Adrenal gland (tissue), 12 donors: ENCODE results near the gene CEMIP2. TPM values are rescaled to one million over a fixed set of nuclear protein-coding genes. Genes with fewer than 3 reads are reported as not detected.

ENCODE experiments used
- DNase-seq, 7 donors: peaks; one replicate each; pipeline ENCODE4 v3.0.0-alpha.2; 2019 to 2020
- H3K27ac ChIP-seq, 5 donors: fragments of 200-600 bp; sonication (generic) in 4 of 5; 1 replicate in 3 of 5; 2 replicates in 2 of 5; pipeline versions ENCODE4 v1.5.1 to v1.8.0; 2016 to 2020; ENCODE audit warnings: mild to moderate bottlenecking in 1 of 5
- H3K27me3 ChIP-seq: fragments of 200-600 bp; 2 replicates; pipeline ENCODE4 v1.8.0; 2021
- H3K36me3 ChIP-seq, 2 donors: fragments of 200-600 bp; replicated peaks in 1 of 2; 1 replicate in 1 of 2; 2 replicates in 1 of 2; pipeline versions ENCODE4 v1.5.1 to v1.8.0; 2018 to 2022
- H3K4me1 ChIP-seq, 2 donors: fragments of 200-600 bp; replicated peaks in 1 of 2; 1 replicate in 1 of 2; 2 replicates in 1 of 2; pipeline versions ENCODE4 v1.5.1 to v1.8.0; 2018 to 2021
- H3K4me3 ChIP-seq, 4 donors: fragments of 200-600 bp; sonication (generic) in 3 of 4; one replicate each; pipeline ENCODE4 v1.5.1; 2016 to 2018
- H3K9me3 ChIP-seq, 3 donors: fragments of 200-600 bp; sonication (generic) in 1 of 3; replicated peaks in 1 of 3; 1 replicate in 2 of 3; 2 replicates in 1 of 3; pipeline versions ENCODE4 v1.5.1 to v1.8.0; 2016 to 2021
- POLR2A ChIP-seq, 2 donors: fragments of 450-650 bp; IDR thresholded peaks; one replicate each; pipeline ENCODE4 v1.6.1; 2017; ENCODE audit warnings: antibody characterized with exemption in 2 of 2, mild to moderate bottlenecking in 2 of 2, moderate library complexity in 1 of 2
- WGBS, 4 donors: extraction: QIAGEN DNeasy Blood & Tissue Kit in 2 of 4; methylation state at CpG; one replicate each; pipeline versions ENCODE4 v1.1.5 to v1.1.7; 2013 to 2017; 5-methylcytosine and 5-hydroxymethylcytosine counted together
- intact Hi-C, 2 donors: fragments of 100-400 bp; cut with DNase I; formaldehyde crosslinking; loops; one replicate each; pipeline versions ENCODE4 v1.14.1 to v1.15.0; 2022 to 2023
- polyA plus RNA-seq, 3 donors: library from polyadenylated mRNA; stranded (reverse); fragments of 200-250 nt in 2 of 3; fragments of 350-450 nt in 1 of 3; fragmentation: Illumina TruSeq in 1 of 3; extraction: RNeasy Lipid Tissue Mini Kit (QIAGEN cat#74804) in 1 of 3; gene quantifications; one replicate each; pipeline ENCODE4 v1.2.3, GENCODE V29; 2013 to 2014
- total RNA-seq, 9 donors: library from RNA; depleted of rRNA in 4 of 9; stranded (reverse); fragments of >200 nt in 4 of 9; fragments of 120-200 nt in 1 of 9; fragmentation: NEBNext Ultra II Directional in 1 of 9; extraction: Animal tissue kit (Norgen Biotek cat#: 25700) in 1 of 9; gene quantifications; one replicate each; pipeline versions ENCODE4 v1.1.0 to v1.2.4, GENCODE V29; 2013 to 2023
- TF ChIP-seq, protein P1 (sequence below), 6 experiments: fragments of 450-650 bp in 4 of 6; fragments of 200-600 bp in 2 of 6; sonication (generic) in 1 of 6; IDR thresholded peaks; 1 replicate in 5 of 6; 2 replicates in 1 of 6; pipeline versions ENCODE4 v1.5.1 to v1.8.0; 2016 to 2021; ENCODE audit warnings: antibody characterized with exemption in 6 of 6, mild to moderate bottlenecking in 2 of 6, moderate library complexity in 1 of 6
- donor health status: healthy with polysubstance abuse.
- donor health status: Bipolar disorder and iron deficiency.
- donor health status: DM: yes; HTN: yes; CAD: no.
- donor health status: DM: no; HTN: no; CAD: no.
- donor health status: DM: no; HTN: no; CAD: no.
- donor health status: DM: yes; HTN: yes; CAD: no.

The CEMIP2 gene
- total and polyA plus RNA-seq, 12 donors: 6.8 to 84.6 (median 24.0) TPM

DNA sequence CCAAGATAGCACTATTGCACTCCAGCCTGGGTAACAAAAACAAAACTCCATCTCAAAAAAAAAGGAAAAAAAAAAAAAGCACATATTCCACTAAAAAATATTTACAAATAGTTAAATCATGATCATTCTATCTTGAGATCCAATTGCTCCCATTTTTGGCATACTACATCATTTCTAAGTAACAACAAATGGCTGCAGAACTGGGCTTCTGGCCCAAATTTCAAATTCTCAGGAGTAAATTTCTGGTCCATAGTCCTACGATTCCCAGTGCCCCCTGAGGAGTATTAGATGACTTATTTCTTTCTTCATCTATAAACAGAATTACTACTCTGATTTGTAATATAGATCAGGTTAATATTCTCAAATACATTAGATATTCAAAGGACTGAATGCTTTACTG, 62.1 kb downstream of the CEMIP2 start:
- H3K27me3 ChIP-seq: no peaks in the 10 kb centered on the region
- DNase-seq: no peak
- WGBS, 4 donors: 67 to 97% (median 81%) methylated on average over 1 of the region's 1 CpG
- intact Hi-C loops: loop anchor here in 1 of 2 donors (10.0 kb wide), 3 partner anchors 59 to 91 kb away; partner anchors contain the start of gene CEMIP2
- H3K27ac ChIP-seq: no peak overlapping the region
- TF ChIP-seq, protein P1, sequence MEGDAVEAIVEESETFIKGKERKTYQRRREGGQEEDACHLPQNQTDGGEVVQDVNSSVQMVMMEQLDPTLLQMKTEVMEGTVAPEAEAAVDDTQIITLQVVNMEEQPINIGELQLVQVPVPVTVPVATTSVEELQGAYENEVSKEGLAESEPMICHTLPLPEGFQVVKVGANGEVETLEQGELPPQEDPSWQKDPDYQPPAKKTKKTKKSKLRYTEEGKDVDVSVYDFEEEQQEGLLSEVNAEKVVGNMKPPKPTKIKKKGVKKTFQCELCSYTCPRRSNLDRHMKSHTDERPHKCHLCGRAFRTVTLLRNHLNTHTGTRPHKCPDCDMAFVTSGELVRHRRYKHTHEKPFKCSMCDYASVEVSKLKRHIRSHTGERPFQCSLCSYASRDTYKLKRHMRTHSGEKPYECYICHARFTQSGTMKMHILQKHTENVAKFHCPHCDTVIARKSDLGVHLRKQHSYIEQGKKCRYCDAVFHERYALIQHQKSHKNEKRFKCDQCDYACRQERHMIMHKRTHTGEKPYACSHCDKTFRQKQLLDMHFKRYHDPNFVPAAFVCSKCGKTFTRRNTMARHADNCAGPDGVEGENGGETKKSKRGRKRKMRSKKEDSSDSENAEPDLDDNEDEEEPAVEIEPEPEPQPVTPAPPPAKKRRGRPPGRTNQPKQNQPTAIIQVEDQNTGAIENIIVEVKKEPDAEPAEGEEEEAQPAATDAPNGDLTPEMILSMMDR (IDR thresholded peaks at IDR 0.05): no peak
- TF ChIP-seq POLR2A (IDR thresholded peaks at IDR 0.05): no peak
- H3K9me3 ChIP-seq: no peaks in the 10 kb centered on the region
- H3K4me3 ChIP-seq: no peak overlapping the region
- H3K4me1 ChIP-seq: no peaks in the 10 kb centered on the region
- H3K36me3 ChIP-seq: peaks cover 0 to 27% of the 10 kb centered on the region in 2 donors

GRCh38 chr9:71704796-71705195, 63.5 kb downstream of the CEMIP2 start:
- Histone ChIP-seq H3K27me3 (no peaks in the 10 kb centered on the region), H3K36me3 (peaks cover 0 to 13% of the 10 kb centered on the region in 2 donors), H3K4me1 (no peaks in the 10 kb centered on the region), H3K9me3 (no peaks in the 10 kb centered on the region), H3K4me3 (no peak overlapping the region), H3K27ac (no peak overlapping the region)
- TF ChIP-seq, protein P1 (IDR thresholded peaks at IDR 0.05): no peak
- no peak for TF ChIP-seq POLR2A (IDR thresholded peaks at IDR 0.05)
- 90 to 96% (median 94%) methylated on average over 1 of the region's 1 CpG for WGBS, 4 donors
- intact Hi-C loops: loop anchor here in 1 of 2 donors (10.0 kb wide), 3 partner anchors 60 to 90 kb away; partner anchors contain the start of gene CEMIP2
- no peak for DNase-seq

DNA sequence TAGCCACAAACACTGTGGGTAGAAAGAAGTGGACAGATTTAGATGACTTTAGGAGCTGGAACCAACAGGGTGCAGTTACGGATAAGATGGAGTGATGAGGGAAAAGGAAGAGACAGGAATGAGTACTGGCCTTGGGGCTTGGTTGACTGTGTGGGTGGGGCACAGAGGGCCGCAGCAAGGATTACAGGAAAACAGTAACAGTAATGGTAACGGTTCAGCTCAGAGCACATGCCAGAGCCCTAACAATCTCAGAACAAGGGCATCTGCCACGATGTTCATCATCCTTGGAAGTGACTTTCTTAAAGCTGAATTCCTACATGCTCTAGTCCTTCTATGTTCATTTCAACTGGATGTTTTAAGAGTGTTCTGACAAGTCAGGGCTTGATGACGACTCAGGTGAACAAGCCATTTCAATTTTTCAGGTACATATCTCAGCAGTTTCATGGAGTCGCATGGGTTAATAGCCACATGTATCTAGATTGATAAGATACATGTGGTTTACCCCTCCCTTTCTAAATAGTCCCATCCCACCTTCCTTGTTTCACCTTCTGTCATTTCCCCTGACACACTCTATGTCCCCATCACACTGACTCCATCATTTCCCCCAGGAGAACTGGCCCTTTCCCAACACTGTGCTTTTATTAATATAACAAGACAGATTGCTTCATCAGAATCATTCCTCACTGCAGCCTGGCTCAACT, 65.0 kb downstream of the CEMIP2 start:
- Histone ChIP-seq H3K27ac (no peak overlapping the region), H3K4me1 (no peaks in the 10 kb centered on the region), H3K4me3 (no peak overlapping the region), H3K36me3 (no peaks in the 10 kb centered on the region), H3K9me3 (no peaks in the 10 kb centered on the region), H3K27me3 (no peaks in the 10 kb centered on the region)
- WGBS, 4 donors: 89 to 97% (median 95%) methylated on average over 6 of the region's 6 CpGs
- no peak for DNase-seq
- TF ChIP-seq, protein P1 (IDR thresholded peaks at IDR 0.05): no peak
- TF ChIP-seq POLR2A (IDR thresholded peaks at IDR 0.05): no peak
- intact Hi-C loops: loop anchor here in 1 of 2 donors (10.0 kb wide), 3 partner anchors 59 to 89 kb away; partner anchors contain the start of gene CEMIP2

GRCh38 chr9:71697882-71698281, 70.4 kb downstream of the CEMIP2 start:
- 91 to 98% (median 95%) methylated on average over 4 of the region's 4 CpGs for WGBS, 4 donors
- TF ChIP-seq, protein P1 (IDR thresholded peaks at IDR 0.05): no peak
- no peak for TF ChIP-seq POLR2A (IDR thresholded peaks at IDR 0.05)
- no peak overlapping the region for H3K4me3 ChIP-seq

More at GRCh38 chr9:71697882-71698281, 70.4 kb downstream of the CEMIP2 start:
- Histone ChIP-seq H3K9me3 (no peaks in the 10 kb centered on the region), H3K36me3 (peaks cover 0 to 8% of the 10 kb centered on the region in 2 donors), H3K27me3 (no peaks in the 10 kb centered on the region), H3K27ac (no peak overlapping the region), H3K4me1 (no peaks in the 10 kb centered on the region)
- DNase-seq: no peak
- intact Hi-C loops: no loop called here
